K562 (cell line): Measurements from ENCODE around the gene FAM228A.

Experiments used
- ARNT ChIP-seq, 2 experiments: fragments of 450-650 bp; IDR thresholded peaks; 2 replicates each; pipeline ENCODE4 v1.6.1; 2016; ENCODE audit warnings: mild to moderate bottlenecking in 1 of 2
- CEBPB ChIP-seq: fragments of 450-650 bp; IDR thresholded peaks from 2 replicates; pipeline ENCODE4 v1.6.1; 2016; ENCODE audit warnings: missing genetic modification characterization, missing compliant biosample characterization
- CTCF ChIP-seq, 3 experiments: IDR thresholded peaks in 2 of 3; conservative IDR thresholded peaks in 1 of 3; 2 replicates each; pipeline ENCODE4 v1.5.1; 2011 to 2012; ENCODE audit warnings: low read length in 3 of 3, mild to moderate bottlenecking in 3 of 3, control low read depth in 2 of 3, improper control_type of control experiment in 1 of 3, inconsistent platforms in 1 of 3, low read depth in 1 of 3, mixed read lengths in 1 of 3, moderate library complexity in 1 of 3; ENCODE audit not compliant: insufficient read depth in 2 of 3
- PCBP1 ChIP-seq: fragments of 200-400 bp; formaldehyde crosslinking; IDR thresholded peaks from 2 replicates; pipeline ENCODE4 v1.6.1; 2018; ENCODE audit warnings: mild to moderate bottlenecking, low read depth, low read length; ENCODE audit not compliant: poor library complexity, severe bottlenecking
- RBBP5 ChIP-seq: fragments of 200-600 bp; sonication (generic); IDR thresholded peaks from 2 replicates; pipeline ENCODE4 v1.6.1; 2012; ENCODE audit warnings: borderline replicate concordance, mild to moderate bottlenecking, low read length, control low read depth, inconsistent platforms; ENCODE audit not compliant: insufficient read depth, poor library complexity, severe bottlenecking
- SMC3 ChIP-seq: conservative IDR thresholded peaks from 2 replicates; pipeline ENCODE4 v1.6.1; 2011; ENCODE audit warnings: low read depth, low read length, improper control_type of control experiment; ENCODE audit not compliant: insufficient read depth
- TF ChIP-seq, protein P1 (sequence below): sonication (generic); formaldehyde crosslinking; IDR thresholded peaks from 2 replicates; pipeline ENCODE4 v1.8.1; 2023; ENCODE audit warnings: mild to moderate bottlenecking, missing genetic modification reagents, moderate library complexity
- TF ChIP-seq, protein P2 (sequence below): fragments of 450-650 bp; IDR thresholded peaks from 2 replicates; pipeline ENCODE4 v1.6.1; 2014; ENCODE audit warnings: low read depth, mild to moderate bottlenecking, moderate library complexity, borderline replicate concordance

DNA sequence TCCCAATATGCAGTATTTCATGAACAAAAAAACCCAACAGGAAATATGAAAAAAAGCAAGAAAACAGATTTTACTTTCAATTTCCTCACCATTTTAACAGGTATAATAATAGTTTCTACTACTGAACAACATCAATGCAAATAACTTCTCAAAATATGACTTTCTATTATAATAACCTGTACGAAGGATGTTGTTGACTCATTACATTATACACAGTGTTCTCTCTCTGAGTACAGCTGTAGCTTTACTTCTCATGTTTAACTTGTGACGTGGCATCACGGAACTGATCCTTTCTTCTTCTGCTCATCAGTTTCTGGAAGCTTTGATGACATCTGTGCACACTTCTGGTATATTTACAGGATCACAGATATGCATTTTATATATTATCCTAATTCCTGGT is 40.0 kb downstream of the FAM228A start:
- TF ChIP-seq, protein P1, sequence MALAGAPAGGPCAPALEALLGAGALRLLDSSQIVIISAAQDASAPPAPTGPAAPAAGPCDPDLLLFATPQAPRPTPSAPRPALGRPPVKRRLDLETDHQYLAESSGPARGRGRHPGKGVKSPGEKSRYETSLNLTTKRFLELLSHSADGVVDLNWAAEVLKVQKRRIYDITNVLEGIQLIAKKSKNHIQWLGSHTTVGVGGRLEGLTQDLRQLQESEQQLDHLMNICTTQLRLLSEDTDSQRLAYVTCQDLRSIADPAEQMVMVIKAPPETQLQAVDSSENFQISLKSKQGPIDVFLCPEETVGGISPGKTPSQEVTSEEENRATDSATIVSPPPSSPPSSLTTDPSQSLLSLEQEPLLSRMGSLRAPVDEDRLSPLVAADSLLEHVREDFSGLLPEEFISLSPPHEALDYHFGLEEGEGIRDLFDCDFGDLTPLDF (CRISPR knock-in tag) = no peak
- TF ChIP-seq CTCF (IDR thresholded peaks at IDR 0.05 in 2 of 3, conservative IDR thresholded peaks at IDR 0.05 in 1 of 3; ENCODE audit: insufficient read depth in 2 of 3, low read depth in 1 of 3, low read length in 3 of 3) (no peak), RBBP5 (no peak), CEBPB (tag) (no peak), ARNT (IDR thresholded peaks at IDR 0.05) (no peak), PCBP1 (no peak), SMC3 (no peak)
- TF ChIP-seq, protein P2, sequence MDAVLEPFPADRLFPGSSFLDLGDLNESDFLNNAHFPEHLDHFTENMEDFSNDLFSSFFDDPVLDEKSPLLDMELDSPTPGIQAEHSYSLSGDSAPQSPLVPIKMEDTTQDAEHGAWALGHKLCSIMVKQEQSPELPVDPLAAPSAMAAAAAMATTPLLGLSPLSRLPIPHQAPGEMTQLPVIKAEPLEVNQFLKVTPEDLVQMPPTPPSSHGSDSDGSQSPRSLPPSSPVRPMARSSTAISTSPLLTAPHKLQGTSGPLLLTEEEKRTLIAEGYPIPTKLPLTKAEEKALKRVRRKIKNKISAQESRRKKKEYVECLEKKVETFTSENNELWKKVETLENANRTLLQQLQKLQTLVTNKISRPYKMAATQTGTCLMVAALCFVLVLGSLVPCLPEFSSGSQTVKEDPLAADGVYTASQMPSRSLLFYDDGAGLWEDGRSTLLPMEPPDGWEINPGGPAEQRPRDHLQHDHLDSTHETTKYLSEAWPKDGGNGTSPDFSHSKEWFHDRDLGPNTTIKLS = no peak
